Measurements from ENCODE around the gene PEPD.

PEPD gene

DNA sequence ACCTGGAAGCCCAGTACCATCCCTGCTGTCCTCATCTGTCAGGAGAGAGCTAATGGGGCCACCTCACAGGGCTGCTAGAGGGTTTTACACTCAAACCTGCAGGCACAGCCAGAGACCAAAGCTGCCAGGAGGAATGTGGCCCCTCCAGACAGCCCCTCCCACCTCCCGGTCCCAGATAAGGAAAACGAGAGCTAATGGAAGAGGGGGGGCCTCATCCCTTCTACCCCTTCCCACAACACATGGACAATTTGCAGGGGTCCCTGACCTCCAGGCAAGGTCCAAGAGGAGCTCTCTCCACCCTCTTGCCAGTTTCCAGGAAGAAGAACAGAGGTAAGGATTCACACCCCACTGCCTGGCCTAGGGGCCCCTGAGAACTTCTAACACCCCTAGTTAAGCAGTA is 1.6 kb upstream of the PEPD start:
- Histone ChIP-seq H3K79me1 (ENCODE audit: low read depth, low read length) (peaks cover 3% of the 10 kb centered on the region), H3K9ac (ENCODE audit: low read depth, low read length, poor library complexity) (no peak overlapping the region), H3K4me1 (ENCODE audit: control insufficient read depth in 2 of 2, insufficient read depth in 1 of 2, low read depth in 1 of 2, low read length in 2 of 2) (peaks cover 5 to 16% of the 10 kb centered on the region in 2 donors), H3K23ac (ENCODE audit: low read depth, low read length, poor library complexity) (no peak overlapping the region), H2BK120ac (ENCODE audit: low read depth, low read length) (no peak overlapping the region), H2AFZ (ENCODE audit: low read length) (no peak overlapping the region), H3K36me3 (replicated peaks in 1 of 2; ENCODE audit: control insufficient read depth in 2 of 2, insufficient read depth in 2 of 2, low read length in 2 of 2) (no peaks in the 10 kb centered on the region), H3K4me3 (ENCODE audit: low read length in 2 of 2) (no peak overlapping the region), H4K8ac (ENCODE audit: low read depth, low read length) (no peak overlapping the region), H3K18ac (ENCODE audit: low read length) (peak overlapping the region; percentile 30), H2BK15ac (ENCODE audit: low read length) (peak overlapping the region; percentile 40), H2BK12ac (ENCODE audit: low read length) (peak overlapping the region; percentile 75), H3K9me3 (replicated peaks in 1 of 2; ENCODE audit: control insufficient read depth in 2 of 2, insufficient read depth in 1 of 2, low read depth in 1 of 2, low read length in 2 of 2) (no peaks in the 10 kb centered on the region), H2AK5ac (ENCODE audit: low read depth, low read length) (peak overlapping the region; percentile 97), H3K4me2 (ENCODE audit: insufficient read depth, low read length, poor library complexity, severe bottlenecking) (no peak overlapping the region), H3K4ac (ENCODE audit: low read length) (no peak overlapping the region), H3K27ac (replicated peaks; ENCODE audit: low read length) (no peak overlapping the region), H3K14ac (ENCODE audit: low read length) (no peak overlapping the region), H2BK5ac (ENCODE audit: low read length) (no peak overlapping the region), H3K27me3 (ENCODE audit: control insufficient read depth in 3 of 3, insufficient read depth in 3 of 3, low read depth in 1 of 3, low read length in 3 of 3) (peaks cover 0 to 9% (median 0%) of the 10 kb centered on the region in 3 experiments), H4K91ac (ENCODE audit: low read depth, low read length, poor library complexity) (no peak overlapping the region)
- no CpG with 5 or more reads among the region's 2 CpGs for WGBS, 2 donors (ENCODE audit: extremely low coverage in 2 of 2, insufficient read length in 2 of 2, insufficient replicate concordance in 1 of 2)
- no peak for DNase-seq (ENCODE audit: low spot score)

DNA sequence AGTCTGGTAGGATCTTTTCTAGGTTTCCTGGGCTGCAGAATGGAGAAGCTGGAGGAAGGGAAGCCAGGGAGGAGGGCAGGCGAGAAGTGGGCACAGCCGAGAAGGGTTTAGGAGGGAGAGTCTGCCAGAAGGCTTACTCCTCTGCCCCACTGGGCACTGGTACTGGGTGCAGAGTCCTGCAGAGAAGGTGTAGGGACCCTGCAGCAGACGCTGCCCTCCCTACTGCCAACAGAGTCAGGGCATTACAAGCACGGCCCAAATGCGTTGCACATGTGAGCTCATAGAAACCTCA is 726 bp upstream of the PEPD start:
- Histone ChIP-seq H2AK5ac (ENCODE audit: low read depth, low read length) (peak overlapping the region; percentile 97), H2BK12ac (ENCODE audit: low read length) (no peak overlapping the region), H3K9ac (ENCODE audit: low read depth, low read length, poor library complexity) (peak overlapping the region; percentile 9), H4K8ac (ENCODE audit: low read depth, low read length) (peak overlapping the region; percentile 53), H3K23ac (ENCODE audit: low read depth, low read length, poor library complexity) (no peak overlapping the region), H3K18ac (ENCODE audit: low read length) (peak overlapping the region; percentile 73), H2AFZ (ENCODE audit: low read length) (peak overlapping the region; percentile 99), H4K91ac (ENCODE audit: low read depth, low read length, poor library complexity) (no peak overlapping the region), H2BK120ac (ENCODE audit: low read depth, low read length) (no peak overlapping the region), H3K4ac (ENCODE audit: low read length) (no peak overlapping the region), H3K9me3 (replicated peaks in 1 of 2; ENCODE audit: control insufficient read depth in 2 of 2, insufficient read depth in 1 of 2, low read depth in 1 of 2, low read length in 2 of 2) (no peaks in the 10 kb centered on the region), H3K4me1 (ENCODE audit: control insufficient read depth in 2 of 2, insufficient read depth in 1 of 2, low read depth in 1 of 2, low read length in 2 of 2) (peaks cover 5 to 16% of the 10 kb centered on the region in 2 donors), H3K79me1 (ENCODE audit: low read depth, low read length) (peaks cover 3% of the 10 kb centered on the region), H2BK15ac (ENCODE audit: low read length) (no peak overlapping the region), H3K4me2 (ENCODE audit: insufficient read depth, low read length, poor library complexity, severe bottlenecking) (peak overlapping the region; percentile 59), H3K4me3 (ENCODE audit: low read length in 2 of 2) (peak overlapping the region in 1 of 2 donors; percentile 95), H3K27me3 (ENCODE audit: control insufficient read depth in 3 of 3, insufficient read depth in 3 of 3, low read depth in 1 of 3, low read length in 3 of 3) (peaks cover 0 to 7% (median 0%) of the 10 kb centered on the region in 3 experiments), H3K27ac (replicated peaks; ENCODE audit: low read length) (no peak overlapping the region), H3K14ac (ENCODE audit: low read length) (no peak overlapping the region), H3K36me3 (replicated peaks in 1 of 2; ENCODE audit: control insufficient read depth in 2 of 2, insufficient read depth in 2 of 2, low read length in 2 of 2) (no peaks in the 10 kb centered on the region), H2BK5ac (ENCODE audit: low read length) (peak overlapping the region; percentile 1)
- no CpG with 5 or more reads among the region's 5 CpGs for WGBS, 2 donors (ENCODE audit: extremely low coverage in 2 of 2, insufficient read length in 2 of 2, insufficient replicate concordance in 1 of 2)
- no peak for DNase-seq (ENCODE audit: low spot score)

DNA sequence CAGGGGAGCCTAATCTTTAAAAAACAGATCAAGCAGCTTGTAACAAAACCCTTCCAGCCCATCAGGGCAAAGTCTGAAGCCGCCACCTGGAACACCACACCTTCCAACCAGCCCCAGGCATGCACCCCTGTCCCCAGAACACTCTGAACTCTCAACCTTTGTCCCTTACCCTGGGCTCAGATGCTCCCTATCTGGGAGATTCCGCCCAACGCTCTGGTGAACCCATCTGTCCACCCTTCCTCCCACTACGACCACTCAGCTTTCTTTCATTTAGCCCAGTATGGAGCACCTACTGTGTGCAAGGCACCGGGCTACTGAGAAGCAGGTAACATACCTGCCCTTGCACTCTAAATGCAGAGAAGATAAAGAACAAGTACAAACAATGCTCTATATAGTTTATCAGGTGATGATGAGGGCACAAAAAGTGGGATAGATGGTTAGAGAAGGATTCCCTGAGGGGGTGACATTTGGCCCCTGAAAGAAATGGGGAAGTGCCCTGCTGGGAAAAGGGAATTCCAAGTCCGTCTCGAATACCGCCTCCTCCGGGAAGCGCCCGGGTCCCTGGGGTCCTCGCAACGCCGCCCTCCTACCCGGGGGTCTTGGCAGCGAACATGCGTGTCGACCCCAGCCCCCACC is 629 bp downstream of the PEPD start:
- H3K9ac ChIP-seq (ENCODE audit: low read depth, low read length, poor library complexity) = peak overlapping the region; percentile 82
- H3K4me1 ChIP-seq (ENCODE audit: control insufficient read depth in 2 of 2, insufficient read depth in 1 of 2, low read depth in 1 of 2, low read length in 2 of 2) = peaks cover 5 to 16% of the 10 kb centered on the region in 2 donors
- H3K36me3 ChIP-seq (replicated peaks in 1 of 2; ENCODE audit: control insufficient read depth in 2 of 2, insufficient read depth in 2 of 2, low read length in 2 of 2) = no peaks in the 10 kb centered on the region
- no peak for DNase-seq (ENCODE audit: low spot score)
- peak overlapping the region; percentile 24 for H3K18ac ChIP-seq (ENCODE audit: low read length)
- no peak overlapping the region for H2BK15ac ChIP-seq (ENCODE audit: low read length)
- H3K4me2 ChIP-seq (ENCODE audit: insufficient read depth, low read length, poor library complexity, severe bottlenecking) = peak overlapping the region; percentile 97
- no peak overlapping the region for H3K4ac ChIP-seq (ENCODE audit: low read length)
- H4K8ac ChIP-seq (ENCODE audit: low read depth, low read length) = no peak overlapping the region
- peaks cover 7% of the 10 kb centered on the region for H3K79me1 ChIP-seq (ENCODE audit: low read depth, low read length)
- H2BK5ac ChIP-seq (ENCODE audit: low read length) = no peak overlapping the region
- peak overlapping the region; percentile 60 for H3K23ac ChIP-seq (ENCODE audit: low read depth, low read length, poor library complexity)
- H3K4me3 ChIP-seq (ENCODE audit: low read length in 2 of 2) = peak overlapping the region; percentile 95 to 99
- H3K9me3 ChIP-seq (replicated peaks in 1 of 2; ENCODE audit: control insufficient read depth in 2 of 2, insufficient read depth in 1 of 2, low read depth in 1 of 2, low read length in 2 of 2) = no peaks in the 10 kb centered on the region
- no peak overlapping the region for H3K27ac ChIP-seq (replicated peaks; ENCODE audit: low read length)
- no peak overlapping the region for H2BK12ac ChIP-seq (ENCODE audit: low read length)
- H4K91ac ChIP-seq (ENCODE audit: low read depth, low read length, poor library complexity) = no peak overlapping the region
- no peak overlapping the region for H2AK5ac ChIP-seq (ENCODE audit: low read depth, low read length)
- no peak overlapping the region for H2BK120ac ChIP-seq (ENCODE audit: low read depth, low read length)
- H3K27me3 ChIP-seq (ENCODE audit: control insufficient read depth in 3 of 3, insufficient read depth in 3 of 3, low read depth in 1 of 3, low read length in 3 of 3) = peaks cover 0 to 7% (median 0%) of the 10 kb centered on the region in 3 experiments
- WGBS, 2 donors (ENCODE audit: extremely low coverage in 2 of 2, insufficient read length in 2 of 2, insufficient replicate concordance in 1 of 2) = no CpG with 5 or more reads among the region's 18 CpGs
- H2AFZ ChIP-seq (ENCODE audit: low read length) = peak overlapping the region; percentile 99
- peak overlapping the region; percentile 4 for H3K14ac ChIP-seq (ENCODE audit: low read length)

- Histone ChIP-seq H2BK15ac (ENCODE audit: low read length) (no peak overlapping the region), H2BK120ac (ENCODE audit: low read depth, low read length) (no peak overlapping the region), H3K4me3 (ENCODE audit: low read length in 2 of 2) (peak overlapping the region in 1 of 2 donors; percentile 28), H3K4me2 (ENCODE audit: insufficient read depth, low read length, poor library complexity, severe bottlenecking) (no peak overlapping the region), H2BK5ac (ENCODE audit: low read length) (no peak overlapping the region), H3K36me3 (replicated peaks in 1 of 2; ENCODE audit: control insufficient read depth in 2 of 2, insufficient read depth in 2 of 2, low read length in 2 of 2) (no peaks in the 10 kb centered on the region), H4K91ac (ENCODE audit: low read depth, low read length, poor library complexity) (no peak overlapping the region), H3K4me1 (ENCODE audit: control insufficient read depth in 2 of 2, insufficient read depth in 1 of 2, low read depth in 1 of 2, low read length in 2 of 2) (peaks cover 5 to 16% of the 10 kb centered on the region in 2 donors), H2BK12ac (ENCODE audit: low read length) (no peak overlapping the region), H4K8ac (ENCODE audit: low read depth, low read length) (no peak overlapping the region), H3K27me3 (ENCODE audit: control insufficient read depth in 3 of 3, insufficient read depth in 3 of 3, low read depth in 1 of 3, low read length in 3 of 3) (peaks cover 0 to 7% (median 0%) of the 10 kb centered on the region in 3 experiments), H3K9ac (ENCODE audit: low read depth, low read length, poor library complexity) (no peak overlapping the region), H3K27ac (replicated peaks; ENCODE audit: low read length) (no peak overlapping the region), H3K23ac (ENCODE audit: low read depth, low read length, poor library complexity) (no peak overlapping the region), H3K79me1 (ENCODE audit: low read depth, low read length) (peaks cover 11% of the 10 kb centered on the region), H3K14ac (ENCODE audit: low read length) (no peak overlapping the region), H2AK5ac (ENCODE audit: low read depth, low read length) (no peak overlapping the region), H3K4ac (ENCODE audit: low read length) (no peak overlapping the region), H3K18ac (ENCODE audit: low read length) (no peak overlapping the region), H2AFZ (ENCODE audit: low read length) (no peak overlapping the region), H3K9me3 (replicated peaks in 1 of 2; ENCODE audit: control insufficient read depth in 2 of 2, insufficient read depth in 1 of 2, low read depth in 1 of 2, low read length in 2 of 2) (no peaks in the 10 kb centered on the region)
- WGBS, 2 donors (ENCODE audit: extremely low coverage in 2 of 2, insufficient read length in 2 of 2, insufficient replicate concordance in 1 of 2) = no CpG with 5 or more reads among the region's 4 CpGs
- DNase-seq (ENCODE audit: low spot score) = no peak
Measured at GRCh38 chr19:33520048-33520643, 1.4 kb downstream of the PEPD start.

Data from neuronal stem cell (in vitro differentiated cells).